Measurements from ENCODE around the gene ACVR1C.

The ACVR1C gene

DNA sequence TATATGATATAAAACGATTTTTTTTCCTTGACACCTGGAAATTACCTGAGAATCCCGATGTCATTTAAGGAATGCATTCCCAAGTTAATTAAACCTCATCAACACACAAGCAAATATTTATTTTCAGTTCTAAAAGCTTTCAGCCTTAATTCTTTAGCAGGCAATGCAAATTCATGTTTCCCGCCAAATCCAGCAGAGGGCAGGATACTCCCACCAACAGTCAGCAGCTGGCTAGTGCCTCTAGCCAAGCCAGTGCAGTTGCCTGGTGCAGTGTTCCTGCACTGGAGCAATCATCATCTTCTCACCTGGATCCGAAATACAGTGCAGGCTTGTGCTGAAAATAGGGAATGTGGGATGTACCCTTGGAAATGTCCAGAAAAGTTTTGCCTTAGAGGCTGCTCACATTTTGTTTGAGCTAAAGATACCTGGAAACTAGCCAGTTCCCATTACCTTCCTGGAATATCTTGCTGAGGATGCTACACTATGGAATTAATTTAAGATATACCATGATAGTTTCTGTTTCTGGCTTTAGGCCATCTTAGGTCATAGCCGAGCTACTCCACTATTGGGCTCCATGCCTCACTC is 136.4 kb downstream of the ACVR1C start:
- DNase-seq: peak; percentile 11 to 57 (median 48)

DNA sequence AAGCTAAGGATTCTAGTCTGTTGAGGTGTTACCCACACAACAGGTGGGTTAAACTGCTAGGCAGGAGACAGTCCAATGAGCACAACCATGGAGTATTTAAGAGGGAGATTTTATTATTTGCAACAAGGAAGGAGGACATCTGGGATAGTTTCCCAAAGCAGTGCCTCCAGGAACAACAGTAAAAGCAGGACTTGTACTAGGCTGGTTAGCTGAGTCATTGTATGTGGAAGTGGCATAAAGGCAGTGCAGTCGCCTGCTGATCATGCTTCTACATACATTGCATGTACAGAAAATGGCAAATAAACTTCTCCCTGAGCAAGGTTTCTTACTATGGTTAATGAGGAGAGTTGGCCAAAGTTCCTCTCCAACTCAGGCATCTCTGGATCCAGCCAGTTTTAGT is 138.7 kb downstream of the ACVR1C start:
- DNase-seq: no peak

DNA sequence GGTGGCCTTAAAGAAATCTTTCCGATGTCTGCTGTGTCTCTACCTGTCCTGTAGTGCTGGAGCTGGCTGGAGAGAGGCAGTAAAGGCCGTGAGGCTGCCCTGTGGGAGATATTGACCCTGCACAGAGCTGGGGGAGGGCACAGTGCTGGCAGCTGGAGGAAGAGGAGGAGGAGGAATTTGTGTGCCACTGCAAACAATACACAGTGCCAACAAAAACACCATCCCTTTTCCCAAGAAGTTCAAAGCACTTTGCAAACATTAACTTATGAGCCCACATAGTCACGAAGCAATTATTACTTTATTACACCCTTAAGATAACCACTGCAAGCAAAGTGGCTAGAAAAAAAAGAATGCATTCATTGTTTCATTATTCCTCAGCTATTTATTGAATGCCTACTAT is 139.8 kb downstream of the ACVR1C start:
- no peak for DNase-seq

DNA sequence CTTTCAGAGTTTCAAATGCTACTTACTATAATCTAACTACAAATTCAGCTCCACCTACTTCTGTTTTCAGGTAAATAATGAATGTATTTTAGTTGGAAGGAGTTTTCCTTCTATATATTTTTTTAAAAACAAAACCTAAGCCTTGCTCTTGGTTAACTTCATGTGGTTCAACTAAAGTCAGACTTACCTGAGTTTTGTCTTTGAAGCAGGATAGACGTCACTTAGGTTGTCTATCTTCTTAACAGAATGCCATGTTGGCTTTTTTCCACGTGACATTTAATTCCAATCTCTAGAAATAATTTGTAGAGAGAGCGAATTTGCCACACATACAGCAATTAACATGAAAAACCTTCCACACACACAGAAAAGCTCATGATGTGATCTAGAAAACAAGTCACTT is 140.9 kb downstream of the ACVR1C start:
- DNase-seq: no peak

DNA sequence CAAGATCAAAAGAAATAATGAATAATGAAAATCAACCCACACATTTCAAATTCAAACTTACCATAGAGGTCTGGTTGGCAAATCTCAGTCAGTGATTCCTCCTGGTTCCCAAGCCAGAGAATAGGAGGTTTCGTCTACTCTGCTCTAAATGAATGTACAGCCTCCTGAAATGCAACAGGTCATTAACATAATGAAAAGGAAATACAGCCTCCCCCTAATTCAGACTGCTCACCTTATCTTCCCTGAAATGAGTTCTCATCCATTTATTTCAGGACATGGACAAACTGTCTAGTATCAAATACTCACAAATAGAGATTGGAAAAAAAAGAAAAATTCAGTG is 141.4 kb downstream of the ACVR1C start:
- no peak for DNase-seq

DNA sequence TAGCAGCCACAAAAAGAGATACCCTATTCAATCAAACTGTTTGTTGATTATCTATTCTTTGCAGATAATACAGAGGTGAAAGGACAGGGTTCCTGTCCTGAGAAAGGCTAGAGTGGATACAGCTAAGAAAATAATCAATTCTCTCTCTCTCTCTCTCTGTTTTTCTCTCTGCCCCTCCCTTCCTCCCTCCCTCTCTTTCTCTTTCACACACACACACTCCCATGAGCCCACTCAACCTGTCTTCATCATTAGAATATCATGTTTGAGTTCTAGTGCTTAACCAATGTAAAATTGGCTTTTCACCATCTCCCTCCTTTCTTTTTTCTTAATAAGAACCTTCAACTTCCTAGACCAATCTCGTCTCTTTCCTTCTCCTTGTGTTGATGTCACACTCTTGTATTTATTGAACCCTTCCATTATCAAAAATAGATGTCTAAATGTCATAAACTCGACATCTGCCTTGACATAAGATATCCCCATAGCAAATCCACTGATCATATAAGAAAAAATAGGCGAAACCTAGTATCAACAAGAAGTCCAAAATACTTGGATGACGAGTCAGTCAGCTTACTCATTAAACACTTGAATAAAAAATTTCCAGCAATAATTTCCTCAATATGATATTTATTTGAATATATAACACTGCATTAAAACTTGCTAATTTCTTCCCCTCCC is 141.9 kb downstream of the ACVR1C start:
- DNase-seq: no peak

DNA sequence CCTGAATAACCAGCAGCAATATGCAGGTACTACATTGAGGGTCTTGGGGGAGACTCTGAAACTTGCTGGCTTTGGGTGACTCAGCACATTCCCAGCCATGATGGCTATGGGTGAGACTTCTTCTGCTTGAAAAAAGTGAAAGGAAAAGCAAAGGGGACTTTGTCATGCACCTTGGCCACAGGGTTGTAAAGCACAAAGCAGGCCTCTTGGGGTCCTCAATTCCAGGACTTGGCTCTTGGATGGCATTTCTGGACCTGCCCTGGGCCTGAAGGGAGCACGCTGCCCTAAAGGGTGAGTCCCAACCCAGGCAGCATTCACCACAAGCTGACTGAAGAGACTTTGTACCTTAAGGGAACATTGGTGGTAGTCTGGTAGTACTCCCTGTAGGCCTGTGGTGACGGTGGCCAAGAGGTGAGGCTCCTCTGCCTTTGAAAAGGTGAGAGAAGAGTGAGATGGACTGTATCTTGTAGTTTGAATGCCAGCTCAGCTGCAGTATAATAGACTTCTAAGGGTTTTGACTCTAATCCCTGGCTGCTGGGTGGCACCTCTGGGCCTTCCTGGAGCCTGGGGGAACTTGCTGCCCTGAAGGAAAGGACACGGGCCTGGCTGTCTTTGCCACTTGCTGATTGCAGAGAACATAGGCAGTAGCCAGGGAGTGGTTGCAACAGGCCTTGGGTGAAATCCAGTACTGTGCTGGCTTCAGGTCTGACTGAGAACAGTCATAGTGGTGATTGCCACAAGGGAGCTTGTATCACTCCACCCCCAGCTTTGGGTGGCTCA is 148.3 kb downstream of the ACVR1C start:
- no peak for DNase-seq

DNA sequence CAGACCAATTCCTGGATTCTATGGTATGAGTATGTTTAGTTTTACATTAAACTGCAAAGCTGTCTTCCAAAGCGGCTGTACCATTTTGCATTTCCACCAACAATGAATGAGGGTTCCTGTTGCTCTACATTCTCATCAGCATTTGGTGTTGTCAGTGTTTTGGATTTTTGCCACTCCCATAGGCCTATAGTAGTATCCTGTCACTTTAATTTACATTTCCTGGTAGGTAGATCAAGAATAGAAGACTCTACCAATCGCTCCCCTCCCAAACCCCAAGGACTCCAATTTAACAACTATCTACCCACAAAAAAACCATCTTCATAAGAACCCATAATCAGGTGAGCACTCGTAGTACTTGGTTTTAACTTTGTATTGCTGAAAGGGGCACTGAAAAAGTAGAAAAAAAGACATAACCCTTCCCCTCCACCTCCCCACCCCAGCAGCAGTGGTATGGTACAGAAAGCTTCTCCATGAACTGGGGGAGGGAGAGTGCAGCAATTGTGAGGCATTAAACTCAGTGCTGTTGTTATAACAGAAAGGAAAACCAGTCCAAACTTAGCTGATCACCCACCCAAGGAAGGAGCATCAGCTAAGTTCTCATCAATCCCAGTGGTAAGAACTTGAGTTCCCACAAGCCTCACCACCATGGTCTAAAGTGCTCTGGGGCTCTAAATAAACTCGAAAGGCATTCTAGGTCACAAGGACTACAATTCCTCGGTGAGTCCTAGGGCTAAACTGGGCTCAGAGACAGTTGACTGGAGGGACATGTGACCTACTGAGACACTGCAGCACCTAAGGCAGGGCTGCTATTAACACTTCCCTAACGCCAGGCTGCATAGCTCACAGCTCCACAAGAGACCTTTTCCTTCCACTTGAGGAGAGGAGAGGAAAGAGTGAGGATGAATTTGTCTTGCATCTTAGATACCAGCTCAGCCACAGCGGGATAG is 149.3 kb downstream of the ACVR1C start:
- no peak for DNase-seq

DNA sequence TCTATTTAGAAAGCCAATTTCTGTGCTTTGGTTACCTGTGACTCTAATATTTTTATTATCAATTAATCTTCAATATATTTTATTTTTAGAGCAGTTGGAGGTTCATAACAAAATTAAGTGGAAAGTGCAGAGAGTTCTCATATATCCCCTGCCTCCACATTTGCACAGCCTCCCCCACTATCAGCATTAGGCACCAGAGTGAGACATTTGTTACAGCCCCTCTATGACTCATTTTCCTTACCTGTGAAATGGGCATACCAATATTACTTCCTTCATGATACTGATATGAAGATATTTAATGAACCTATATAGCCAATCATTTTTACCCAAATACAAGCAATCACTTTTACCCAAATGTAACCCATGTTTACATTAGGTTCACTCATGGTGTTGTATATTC is 150.7 kb downstream of the ACVR1C start:
- DNase-seq: no peak

DNA sequence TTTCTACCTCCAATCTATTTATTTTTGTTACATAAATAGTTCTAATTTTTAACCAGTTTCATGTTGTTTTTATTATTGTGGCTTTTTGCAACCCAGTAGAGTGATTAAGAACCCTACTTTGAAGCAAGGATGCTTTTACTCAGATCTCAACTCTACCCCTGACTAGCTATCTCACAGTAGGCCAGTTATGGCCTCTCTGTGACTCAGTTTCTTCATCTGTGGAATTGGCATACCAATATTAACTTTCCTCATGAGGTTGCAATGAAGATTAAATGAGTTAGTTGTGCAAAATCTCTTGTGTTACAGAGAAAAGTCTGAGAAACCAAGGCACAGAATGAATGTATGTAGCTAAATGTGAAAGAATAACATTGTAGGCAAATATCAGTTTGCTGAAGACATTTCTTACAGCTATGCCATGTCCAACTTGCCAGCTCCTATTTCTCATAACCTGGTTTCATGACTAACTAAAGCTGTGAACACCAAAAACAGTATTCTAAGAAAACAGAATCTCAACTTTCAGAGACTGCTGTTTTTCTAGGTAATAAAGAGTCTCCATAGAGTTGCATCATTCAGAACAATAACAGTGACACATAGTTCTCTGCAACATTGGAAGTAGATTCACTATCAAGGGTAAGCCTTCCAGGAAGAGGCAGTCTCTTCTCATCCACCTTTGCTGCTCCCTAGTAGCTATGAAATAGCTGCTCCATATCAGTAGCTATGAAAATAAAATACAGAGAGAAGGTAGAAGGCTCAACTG is 151.5 kb downstream of the ACVR1C start:
- no peak for DNase-seq
